ENCODE measurements around the gene TREX2.

TREX2 gene

DNA sequence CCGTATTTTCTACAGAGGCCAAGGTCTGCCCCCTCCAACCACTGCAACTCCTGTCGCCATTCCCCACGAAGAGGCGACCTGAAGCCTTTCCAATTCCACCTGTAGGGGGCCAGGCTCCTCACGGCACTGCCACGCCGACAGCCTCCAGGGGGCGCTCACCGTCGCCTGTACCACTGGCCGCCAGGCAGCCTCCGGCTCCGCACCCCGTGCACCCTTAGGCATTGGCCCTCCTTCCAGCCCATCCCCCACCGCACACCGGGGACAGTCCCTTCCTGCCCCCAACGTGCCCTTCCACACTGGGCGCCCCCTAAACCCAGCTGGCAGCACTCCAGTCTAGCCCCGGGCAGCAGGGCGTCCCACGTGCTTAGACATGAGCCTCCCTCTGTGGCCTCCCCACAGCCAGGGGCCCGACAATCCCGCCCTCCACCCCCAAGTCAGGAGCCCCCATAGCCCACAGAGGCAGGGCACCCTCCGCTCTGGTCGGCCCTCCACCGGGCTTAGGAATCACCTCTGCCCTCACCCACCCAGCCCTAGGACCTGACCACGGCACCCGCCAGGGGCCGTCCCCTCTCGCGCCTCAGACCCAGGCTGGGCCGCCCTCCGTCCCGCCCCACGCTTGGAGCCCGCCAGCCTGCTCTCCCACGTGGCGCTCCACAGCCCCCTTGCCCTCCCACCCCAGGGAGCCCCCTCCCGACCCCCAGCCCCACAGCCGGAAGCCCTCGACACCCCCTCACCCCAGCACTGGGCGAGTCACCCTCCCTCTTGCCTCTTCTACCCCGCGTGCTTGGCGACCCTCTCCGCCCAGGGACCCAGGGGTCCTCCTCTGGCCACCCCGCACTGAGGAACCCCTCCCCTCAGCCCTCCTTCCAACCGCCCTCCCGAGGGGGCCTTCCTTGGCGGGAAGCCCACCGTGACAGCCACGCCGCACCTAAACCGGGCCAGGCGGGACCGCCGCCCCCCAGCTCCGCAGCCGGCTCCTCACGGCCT lies 45.4 kb downstream of the TREX2 start:
- CTCF ChIA-PET: interaction anchor here (1.7 kb wide), 1 partner anchor 34 kb away, joined by 3 read pairs; no protein-coding TSS in a partner anchor
- DNase-seq (ENCODE audit: extremely low spot score): peak; percentile 77
- POLR2A ChIA-PET: no interaction called here
- TF ChIP-seq, protein P1, sequence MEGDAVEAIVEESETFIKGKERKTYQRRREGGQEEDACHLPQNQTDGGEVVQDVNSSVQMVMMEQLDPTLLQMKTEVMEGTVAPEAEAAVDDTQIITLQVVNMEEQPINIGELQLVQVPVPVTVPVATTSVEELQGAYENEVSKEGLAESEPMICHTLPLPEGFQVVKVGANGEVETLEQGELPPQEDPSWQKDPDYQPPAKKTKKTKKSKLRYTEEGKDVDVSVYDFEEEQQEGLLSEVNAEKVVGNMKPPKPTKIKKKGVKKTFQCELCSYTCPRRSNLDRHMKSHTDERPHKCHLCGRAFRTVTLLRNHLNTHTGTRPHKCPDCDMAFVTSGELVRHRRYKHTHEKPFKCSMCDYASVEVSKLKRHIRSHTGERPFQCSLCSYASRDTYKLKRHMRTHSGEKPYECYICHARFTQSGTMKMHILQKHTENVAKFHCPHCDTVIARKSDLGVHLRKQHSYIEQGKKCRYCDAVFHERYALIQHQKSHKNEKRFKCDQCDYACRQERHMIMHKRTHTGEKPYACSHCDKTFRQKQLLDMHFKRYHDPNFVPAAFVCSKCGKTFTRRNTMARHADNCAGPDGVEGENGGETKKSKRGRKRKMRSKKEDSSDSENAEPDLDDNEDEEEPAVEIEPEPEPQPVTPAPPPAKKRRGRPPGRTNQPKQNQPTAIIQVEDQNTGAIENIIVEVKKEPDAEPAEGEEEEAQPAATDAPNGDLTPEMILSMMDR (IDR thresholded peaks at IDR 0.05; ENCODE audit: control extremely low read depth, extremely low read depth, low read depth, missing control alignments): peak; percentile 92

DNA sequence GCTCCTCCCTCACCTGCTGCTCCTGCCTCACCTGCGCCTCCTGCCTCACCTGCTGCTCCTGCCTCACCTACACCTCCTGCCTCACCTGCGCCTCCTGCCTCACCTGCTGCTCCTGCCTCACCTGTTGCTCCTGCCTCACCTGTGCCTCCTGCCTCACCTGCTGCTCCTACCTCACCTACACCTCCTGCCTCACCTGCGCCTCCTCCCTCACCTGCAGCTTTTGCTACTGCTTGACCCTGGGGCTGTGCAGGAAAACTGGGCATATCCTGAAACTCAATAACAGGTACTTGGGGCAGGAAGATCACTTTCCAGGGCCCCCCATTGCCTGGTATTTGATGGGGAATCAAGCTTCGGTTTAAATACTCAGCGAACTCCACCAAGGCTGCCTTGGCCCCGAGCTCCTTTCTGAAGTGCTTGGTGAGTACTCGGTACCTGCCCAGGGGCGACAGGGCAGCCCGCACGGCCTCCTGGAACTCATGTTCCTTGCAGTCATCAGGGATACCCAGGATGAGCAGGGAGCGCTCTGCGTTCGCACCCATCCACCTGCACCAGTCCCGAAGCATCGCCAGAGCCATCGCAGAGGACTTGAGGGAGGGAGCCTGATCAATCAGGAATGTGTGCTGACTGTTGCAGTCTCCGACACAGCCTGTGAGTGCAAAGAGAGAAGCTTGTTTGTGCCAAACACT lies 47.4 kb downstream of the TREX2 start:
- ChIA-PET POLR2A (no interaction called here), CTCF (interaction anchor here (1.2 to 1.7 kb wide), 4 partner anchors 12 to 109 kb away, joined by 3 read pairs; no protein-coding TSS in a partner anchor)
- TF ChIP-seq, protein P1 (IDR thresholded peaks at IDR 0.05; ENCODE audit: control extremely low read depth, extremely low read depth, low read depth, missing control alignments): no peak
- DNase-seq (ENCODE audit: extremely low spot score): no peak

DNA sequence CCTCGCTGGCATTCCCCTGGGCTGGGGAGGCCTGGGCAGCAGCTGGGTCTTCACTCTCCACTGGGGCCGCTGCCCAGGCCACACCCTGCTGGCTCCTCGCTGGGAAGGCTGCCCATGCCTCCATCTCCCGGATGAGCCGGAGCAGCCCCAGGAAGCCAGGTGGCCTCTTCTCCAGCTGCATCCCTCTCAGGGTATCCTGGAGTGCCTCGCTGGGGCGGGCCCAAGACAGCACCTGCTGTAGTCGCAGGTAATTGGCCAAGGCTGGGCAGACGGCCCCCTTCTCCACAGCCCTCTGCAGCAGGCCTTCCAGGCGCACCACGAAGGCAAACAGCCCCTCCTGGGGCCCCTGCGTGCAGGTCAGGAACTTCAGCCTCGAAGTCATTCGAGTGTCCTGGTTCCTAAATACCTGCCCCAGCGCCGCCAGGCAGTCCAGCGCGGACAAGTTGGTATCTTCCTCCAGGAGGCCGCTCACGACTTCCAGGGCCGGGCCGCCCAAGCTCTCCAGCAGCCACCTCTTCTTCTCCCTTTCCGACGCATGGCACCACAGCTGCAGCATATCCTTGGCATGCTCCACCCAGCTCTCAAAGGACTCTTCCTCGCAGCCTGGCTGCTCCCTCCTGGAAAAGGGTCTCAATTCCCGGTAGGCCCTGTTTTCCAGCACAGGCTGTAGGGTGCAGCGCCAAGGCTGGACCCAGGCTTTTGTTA lies 48.4 kb downstream of the TREX2 start:
- POLR2A ChIA-PET: no interaction called here
- TF ChIP-seq, protein P1 (IDR thresholded peaks at IDR 0.05; ENCODE audit: control extremely low read depth, extremely low read depth, low read depth, missing control alignments): no peak
- CTCF ChIA-PET: interaction anchor here (1.4 kb wide), 1 partner anchor 110 kb away, joined by 3 read pairs; no protein-coding TSS in a partner anchor
- DNase-seq (ENCODE audit: extremely low spot score): no peak

DNA sequence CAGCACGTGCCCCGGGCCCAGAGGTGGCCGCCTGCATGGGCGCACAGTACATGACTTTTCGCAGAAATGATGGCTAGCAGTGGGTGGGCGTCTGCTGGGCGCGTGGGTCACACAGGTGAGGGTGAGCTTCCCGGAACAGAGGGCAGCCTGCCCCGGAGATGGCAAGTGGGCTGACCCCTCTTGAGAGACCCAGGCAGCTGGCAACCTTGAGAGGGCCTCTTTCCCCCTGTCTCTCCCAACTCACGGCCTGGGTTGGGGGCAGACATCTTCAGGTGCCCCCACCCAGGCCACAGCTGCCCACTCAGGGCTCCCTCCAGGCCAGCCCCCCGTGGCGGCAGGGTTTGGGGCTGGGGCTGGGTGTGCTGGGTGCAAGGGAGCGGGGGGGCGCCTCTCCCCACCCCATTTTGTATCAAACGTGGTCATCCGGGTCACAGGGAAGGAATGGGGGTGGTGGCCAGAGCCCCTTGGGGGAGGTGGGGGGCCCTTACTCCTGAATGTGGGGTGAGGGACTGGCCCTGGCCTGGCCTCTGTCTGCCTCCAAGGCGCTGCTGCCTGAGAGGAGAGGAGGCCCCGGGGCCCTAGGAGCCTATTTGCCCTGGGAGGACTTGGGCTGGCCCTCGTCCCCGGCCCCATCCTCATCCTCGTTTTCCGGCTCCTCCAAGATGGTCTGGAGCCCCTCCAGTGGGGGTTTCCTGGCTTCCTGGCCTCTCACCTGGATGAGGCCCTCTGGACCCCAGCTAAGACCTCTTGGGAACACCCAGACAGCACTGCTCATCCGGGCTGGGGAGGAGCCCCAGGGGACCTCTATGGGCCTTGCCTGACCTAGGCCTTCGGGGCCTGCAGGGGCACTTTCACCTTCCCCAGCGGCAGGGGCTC lies 49.3 kb downstream of the TREX2 start:
- CTCF ChIA-PET: no interaction called here
- POLR2A ChIA-PET: no interaction called here
- TF ChIP-seq, protein P1 (IDR thresholded peaks at IDR 0.05; ENCODE audit: control extremely low read depth, extremely low read depth, low read depth, missing control alignments): no peak
- no peak for DNase-seq (ENCODE audit: extremely low spot score)

DNA sequence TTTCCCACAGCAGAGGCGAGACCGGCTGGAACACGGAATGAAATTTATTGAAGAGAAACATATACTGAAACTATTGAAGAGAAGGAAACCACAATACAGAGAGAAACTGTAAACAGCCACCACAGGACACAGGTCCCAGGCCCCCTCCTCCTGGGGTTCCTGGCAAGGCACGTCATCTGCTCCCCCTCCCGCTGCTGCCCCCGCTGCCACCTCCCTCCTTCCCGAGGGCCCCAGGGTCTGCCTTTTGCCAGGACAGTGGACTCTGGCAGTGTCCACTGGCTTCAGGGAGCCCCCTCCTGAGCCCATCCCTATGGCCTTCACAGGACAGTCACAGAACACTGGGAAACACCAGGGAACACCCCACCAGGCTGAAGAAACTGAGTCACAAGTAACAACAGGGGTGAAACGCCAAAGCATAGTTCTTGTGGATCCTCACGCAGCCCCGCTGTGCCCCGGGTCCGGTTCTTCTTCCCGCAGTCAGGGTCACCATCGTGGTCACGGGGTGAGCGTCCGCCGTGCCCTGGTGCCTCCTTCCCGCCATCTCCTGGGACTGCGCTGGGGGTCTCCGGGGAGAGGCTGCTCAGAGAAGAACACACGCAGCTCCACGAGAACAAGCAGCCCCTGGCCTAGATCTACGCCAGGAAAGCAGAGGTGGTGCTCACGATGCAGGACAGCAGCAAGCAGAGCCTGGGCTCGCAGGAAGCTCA lies 50.1 kb downstream of the TREX2 start:
- CTCF ChIA-PET: no interaction called here
- TF ChIP-seq, protein P1 (IDR thresholded peaks at IDR 0.05; ENCODE audit: control extremely low read depth, extremely low read depth, low read depth, missing control alignments): no peak
- DNase-seq (ENCODE audit: extremely low spot score): no peak
- POLR2A ChIA-PET: no interaction called here

All from GM10248 (cell line).